Erythroblast (primary cell): Measurements from ENCODE around the gene ZFHX3.

Experiments used
- GATA1 ChIP-seq: IDR thresholded peaks from 2 replicates; pipeline ENCODE4 v1.6.1; 2011; ENCODE audit warnings: low read depth, mild to moderate bottlenecking, control low read depth, low read length, moderate library complexity
- POLR2A ChIP-seq: IDR thresholded peaks from 2 replicates; pipeline ENCODE4 v1.6.1; 2011; ENCODE audit warnings: mild to moderate bottlenecking, low read length

GRCh38 chr16:72992142-72992601, 55.8 kb downstream of the ZFHX3 start:
- TF ChIP-seq POLR2A: no peak
- TF ChIP-seq GATA1: no peak
